Caco-2 (cell line): ENCODE measurements around the gene PPP1R14B. TPM values are rescaled to one million over a fixed set of nuclear protein-coding genes. Genes with fewer than 3 reads are reported as not detected.

Source experiments
- BruUV-seq: library from RNA; stranded (reverse); fragments of 400-500 nt; replicated peaks from 2 replicates; lab custom pipeline; 2021; lab: Mats Ljungman, UMichigan
- CTCF ChIA-PET: fragments of 300-600 bp; sonication (Branson Sonifier 250); formaldehyde crosslinking; loops from one replicate; lab custom pipeline; 2022; ENCODE audit warnings: antibody characterized with exemption; lab: Charles Lee
- POLR2A ChIA-PET: fragments of 300-600 bp; sonication (Branson Sonifier 250); formaldehyde crosslinking; loops from one replicate; lab custom pipeline; 2022; ENCODE audit warnings: antibody characterized with exemption; lab: Charles Lee
- DNase-seq, 2 experiments: peaks; one replicate each; pipeline versions ENCODE4 v3.0.0 to v3.0.0-alpha.2; 2020 to 2022
- H3K27me3 ChIP-seq: replicated peaks from 2 replicates; pipeline ENCODE4 v1.6.0; 2011; ENCODE audit warnings: low read length; ENCODE audit not compliant: control insufficient read depth, insufficient read depth
- H3K36me3 ChIP-seq: 2 replicates; pipeline ENCODE4 v1.5.1; 2011; ENCODE audit warnings: low read length; ENCODE audit not compliant: control insufficient read depth, insufficient read depth
- H3K4me1 ChIP-seq: fragments of 250-450 bp; sonication (Bioruptor Pico); 2 replicates; pipeline ENCODE4 v1.5.1; 2020; ENCODE audit warnings: mild to moderate bottlenecking
- H3K4me3 ChIP-seq: 2 replicates; pipeline ENCODE4 v1.5.1; 2011; ENCODE audit warnings: low read depth, mild to moderate bottlenecking, control low read depth, low read length
- H3K9me3 ChIP-seq: fragments of 250-450 bp; sonication (Bioruptor Pico); 2 replicates; pipeline ENCODE4 v1.5.1; 2020; ENCODE audit warnings: mild to moderate bottlenecking, moderate library complexity
- H3K27ac Mint-ChIP-seq: one replicate; pipeline ENCODE4 v1.8.0; 2022; ENCODE audit warnings: mixed read lengths; ENCODE audit not compliant: unreplicated experiment
- H3K27me3 Mint-ChIP-seq: one replicate; pipeline ENCODE4 v1.8.0; 2022; ENCODE audit warnings: mixed read lengths; ENCODE audit not compliant: insufficient read depth, unreplicated experiment
- H3K36me3 Mint-ChIP-seq: one replicate; pipeline ENCODE4 v1.8.0; 2022; ENCODE audit warnings: mild to moderate bottlenecking, mixed read lengths; ENCODE audit not compliant: insufficient read depth, unreplicated experiment
- H3K4me1 Mint-ChIP-seq: one replicate; pipeline ENCODE4 v1.8.0; 2022; ENCODE audit warnings: low read depth, mixed read lengths; ENCODE audit not compliant: unreplicated experiment
- H3K4me3 Mint-ChIP-seq: one replicate; pipeline ENCODE4 v1.8.0; 2022; ENCODE audit warnings: mild to moderate bottlenecking, moderate library complexity, mixed read lengths; ENCODE audit not compliant: unreplicated experiment
- H3K9me3 Mint-ChIP-seq: one replicate; pipeline ENCODE4 v1.8.0; 2022; ENCODE audit warnings: mixed read lengths; ENCODE audit not compliant: unreplicated experiment
- CTCF ChIP-seq, 2 experiments: fragments of 200-600 bp in 1 of 2; IDR thresholded peaks; 1 replicate in 1 of 2; 2 replicates in 1 of 2; pipeline versions ENCODE4 v1.5.1 to v1.8.0; 2011 to 2022; ENCODE audit warnings: antibody characterized with exemption in 1 of 2, control low read depth in 1 of 2, inconsistent platforms in 1 of 2, low read depth in 1 of 2, low read length in 1 of 2, mild to moderate bottlenecking in 1 of 2, moderate library complexity in 1 of 2; ENCODE audit not compliant: insufficient read depth in 1 of 2, severe bottlenecking in 1 of 2, unreplicated experiment in 1 of 2
- intact Hi-C: fragments of 100-400 bp; cut with micrococcal nuclease; formaldehyde crosslinking; loops from one replicate; pipeline ENCODE4 v1.10.0; 2022; ENCODE audit not compliant: unreplicated experiment
- total RNA-seq: library from RNA; stranded (reverse); gene quantifications from 2 replicates; pipeline ENCODE4 v1.2.3, GENCODE V29; 2022

The PPP1R14B gene
- total RNA-seq, 1 experiment from 2014 or later, result 162 TPM

- H3K4me1 Mint-ChIP-seq, result peaks cover 9% of the 10 kb centered on the region
- TF ChIP-seq CTCF (IDR thresholded peaks at IDR 0.05; ENCODE audit: insufficient read depth in 1 of 2, low read depth in 1 of 2, low read length in 1 of 2, severe bottlenecking in 1 of 2, unreplicated experiment in 1 of 2), result no peak
- no peak overlapping the region for H3K27ac Mint-ChIP-seq
- ChIA-PET CTCF (no interaction called here), POLR2A (no interaction called here)
- no peak overlapping the region for H3K4me3 Mint-ChIP-seq
- Histone ChIP-seq H3K36me3 (no peaks in the 10 kb centered on the region), H3K9me3 (no peaks in the 10 kb centered on the region), H3K4me1 (peaks cover 12% of the 10 kb centered on the region), H3K4me3 (no peak overlapping the region), H3K27me3 (peaks cover 2% of the 10 kb centered on the region; the same call in 1 of the 2 replicates)
- DNase-seq, result no peak
- no TSS peak for BruUV-seq
- H3K36me3 Mint-ChIP-seq, result peaks cover 17% of the 10 kb centered on the region
- intact Hi-C loops, result no loop called here
- H3K27me3 Mint-ChIP-seq, result peaks cover 9% of the 10 kb centered on the region
- H3K9me3 Mint-ChIP-seq, result no peaks in the 10 kb centered on the region
Measured at GRCh38 chr11:64288353-64288750, 41.6 kb upstream of the PPP1R14B start.

- Mint-ChIP-seq H3K27me3 (peaks cover 9% of the 10 kb centered on the region), H3K4me1 (peaks cover 9% of the 10 kb centered on the region), H3K36me3 (peaks cover 17% of the 10 kb centered on the region), H3K27ac (no peak overlapping the region), H3K9me3 (no peaks in the 10 kb centered on the region), H3K4me3 (no peak overlapping the region)
- Histone ChIP-seq H3K36me3 (no peaks in the 10 kb centered on the region), H3K27me3 (no peaks in the 10 kb centered on the region; the same call in 1 of the 2 replicates), H3K4me3 (no peak overlapping the region), H3K9me3 (no peaks in the 10 kb centered on the region), H3K4me1 (peaks cover 12% of the 10 kb centered on the region)
- BruUV-seq, result no TSS peak
- TF ChIP-seq CTCF (IDR thresholded peaks at IDR 0.05; ENCODE audit: insufficient read depth in 1 of 2, low read depth in 1 of 2, low read length in 1 of 2, severe bottlenecking in 1 of 2, unreplicated experiment in 1 of 2), result no peak
- POLR2A ChIA-PET, result no interaction called here
- CTCF ChIA-PET, result no interaction called here
- intact Hi-C loops, result no loop called here
- no peak for DNase-seq
Measured at GRCh38 chr11:64287676-64288352, 41.1 kb upstream of the PPP1R14B start.

- BruUV-seq, result no TSS peak
- intact Hi-C loops, result no loop called here
- Mint-ChIP-seq H3K9me3 (no peaks in the 10 kb centered on the region), H3K27ac (peak overlapping the region; percentile 54), H3K4me1 (peaks cover 9% of the 10 kb centered on the region), H3K27me3 (peaks cover 5% of the 10 kb centered on the region), H3K36me3 (peaks cover 17% of the 10 kb centered on the region), H3K4me3 (peak overlapping the region; percentile 82)
- ChIA-PET POLR2A (no interaction called here), CTCF (no interaction called here)
- TF ChIP-seq CTCF (IDR thresholded peaks at IDR 0.05; ENCODE audit: insufficient read depth in 1 of 2, low read depth in 1 of 2, low read length in 1 of 2, severe bottlenecking in 1 of 2, unreplicated experiment in 1 of 2), result no peak
- no peaks in the 10 kb centered on the region for H3K27me3 ChIP-seq
- no peaks in the 10 kb centered on the region; the same call in 1 of the 2 replicates for H3K36me3 ChIP-seq
- peaks cover 11% of the 10 kb centered on the region for H3K4me1 ChIP-seq
- peak in 1 of 2 experiments; percentile 26 for DNase-seq
- no peaks in the 10 kb centered on the region for H3K9me3 ChIP-seq
- H3K4me3 ChIP-seq, result no peak overlapping the region
Measured at GRCh38 chr11:64286801-64287159, 40.0 kb upstream of the PPP1R14B start.
